ENCODE data around the gene MARS1.

- TF ChIP-seq CTCF (conservative IDR thresholded peaks at IDR 0.05 in 1 of 2, IDR thresholded peaks at IDR 0.05 in 1 of 2; ENCODE audit: low read depth in 1 of 2, low read length in 2 of 2) (no peak), EZH2 (IDR thresholded peaks at IDR 0.05; ENCODE audit: low read length, missing control alignments) (no peak)
Observed at GRCh38 chr12:57543581-57543980, 55.7 kb downstream of the MARS1 start.
